Diencephalon (tissue), 1 donor: Measurements from ENCODE around the gene TDP2. TPM values are rescaled to one million over a fixed set of nuclear protein-coding genes. Genes with fewer than 3 reads are reported as not detected.

Source experiments
- total RNA-seq: library from RNA; depleted of rRNA; stranded (reverse); fragments of >200 nt; gene quantifications from one replicate; pipeline ENCODE4 v1.2.3, GENCODE V29; 2014

Gene TDP2
- 33.4 TPM for total RNA-seq

GRCh38 chr6:24666641-24667377, at the start of gene TDP2, which contains the start of gene ACOT13:
Gene TDP2 (minus strand): TSS chr6:24666899. CDS start chr6:24666862, 37 bp downstream.
Gene ACOT13 (plus strand): TSS chr6:24667077. CDS start chr6:24667264, 187 bp downstream.

Other genes starting within 250 kb of the TDP2 start
- gene GPLD1, start 177.3 kb downstream of the TDP2 start, total RNA-seq, result 21.2 TPM
- 43.6 TPM for gene ALDH5A1, start 171.9 kb downstream of the TDP2 start, total RNA-seq
- 33.9 TPM for gene KIAA0319, start 20.7 kb downstream of the TDP2 start, total RNA-seq
- 7.8 TPM for gene ACOT13, start 178 bp upstream of the TDP2 start, total RNA-seq
- gene C6orf62, start 52.3 kb upstream of the TDP2 start, total RNA-seq, result 122 TPM
- gene GMNN, start 108.0 kb upstream of the TDP2 start, total RNA-seq, result 14.8 TPM
- not detected for gene ARMH2, start 132.0 kb upstream of the TDP2 start, total RNA-seq